Measurements from ENCODE around the gene PROB1.
A peak's percentile ranks its signal among the peaks of the same experiment; 100 is the strongest.
"Not testable (repeated sequence)": the region's sequence is repeated elsewhere in the genome, so short reads cannot be mapped to it uniquely, and the experiment has no call there.

The PROB1 gene

GRCh38 chr5:139394654-139395566 lies at the start of gene PROB1:
Gene PROB1 (minus strand): TSS chr5:139395104. CDS start chr5:139395081, 23 bp downstream.
- DNase-seq, result no peak

GRCh38 chr5:139443831-139444453 lies 49.0 kb upstream of the PROB1 start:
- no peak for DNase-seq

- DNase-seq, result not testable (repeated sequence)
Measured at GRCh38 chr5:139440416-139440815, 45.5 kb upstream of the PROB1 start.

GRCh38 chr5:139439013-139439903 lies 44.4 kb upstream of the PROB1 start, which contains the start of gene DNAJC18:
Gene DNAJC18 (minus strand): TSS chr5:139439525. CDS start chr5:139439445, 80 bp downstream.
- peak; percentile 79 for DNase-seq

- no peak for DNase-seq
Measured at GRCh38 chr5:139438707-139439012, 43.8 kb upstream of the PROB1 start.

GRCh38 chr5:139435676-139436075 lies 40.8 kb upstream of the PROB1 start:
- no peak for DNase-seq

GRCh38 chr5:139431706-139432105 lies 36.8 kb upstream of the PROB1 start:
- DNase-seq, result no peak

- no peak for DNase-seq
Measured at GRCh38 chr5:139430015-139430414, 35.1 kb upstream of the PROB1 start.

GRCh38 chr5:139426203-139426885 lies 31.4 kb upstream of the PROB1 start:
- no peak for DNase-seq

GRCh38 chr5:139425497-139425896 lies 30.6 kb upstream of the PROB1 start:
- DNase-seq, result no peak

GRCh38 chr5:139422307-139422893 lies 27.5 kb upstream of the PROB1 start:
- DNase-seq, result peak; percentile 62

GRCh38 chr5:139419226-139420192 lies 24.6 kb upstream of the PROB1 start:
- no peak for DNase-seq

GRCh38 chr5:139418793-139419192 lies 23.9 kb upstream of the PROB1 start:
- DNase-seq, result no peak

- DNase-seq, result no peak
Measured at GRCh38 chr5:139417214-139417613, 22.3 kb upstream of the PROB1 start.

GRCh38 chr5:139416651-139417050 lies 21.7 kb upstream of the PROB1 start:
- DNase-seq, result no peak

GRCh38 chr5:139415869-139416268 lies 21.0 kb upstream of the PROB1 start:
- DNase-seq, result no peak

GRCh38 chr5:139415221-139415861 lies 20.4 kb upstream of the PROB1 start:
- no peak for DNase-seq

- DNase-seq, result no peak
Measured at GRCh38 chr5:139414581-139415130, 19.8 kb upstream of the PROB1 start.

GRCh38 chr5:139413963-139414362 lies 19.1 kb upstream of the PROB1 start:
- no peak for DNase-seq

GRCh38 chr5:139413153-139413552 lies 18.2 kb upstream of the PROB1 start:
- no peak for DNase-seq

All from GDM1 (cell line).